Measurements from ENCODE around the gene SYNPO2.

SYNPO2 gene

DNA sequence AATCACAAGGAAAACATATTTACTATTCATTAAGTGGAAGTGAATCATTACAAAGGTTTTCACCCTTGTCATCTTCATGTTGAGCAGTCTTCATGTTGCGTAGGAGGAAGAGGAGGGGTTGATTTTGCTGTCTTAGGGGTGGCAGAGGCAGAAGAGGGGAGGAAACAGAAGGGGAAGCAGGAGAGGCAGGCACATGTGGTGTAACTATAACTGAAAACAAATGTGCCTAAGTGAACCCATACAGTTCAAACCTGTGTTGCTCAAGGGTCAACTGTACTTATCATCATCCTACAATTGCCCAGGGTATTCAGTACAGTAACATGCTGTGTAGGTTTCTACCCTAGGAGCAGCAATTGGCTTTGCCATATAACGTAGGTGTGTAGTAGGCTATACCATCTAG lies 47.2 kb downstream of the SYNPO2 start:
- DNase-seq: no peak

DNA sequence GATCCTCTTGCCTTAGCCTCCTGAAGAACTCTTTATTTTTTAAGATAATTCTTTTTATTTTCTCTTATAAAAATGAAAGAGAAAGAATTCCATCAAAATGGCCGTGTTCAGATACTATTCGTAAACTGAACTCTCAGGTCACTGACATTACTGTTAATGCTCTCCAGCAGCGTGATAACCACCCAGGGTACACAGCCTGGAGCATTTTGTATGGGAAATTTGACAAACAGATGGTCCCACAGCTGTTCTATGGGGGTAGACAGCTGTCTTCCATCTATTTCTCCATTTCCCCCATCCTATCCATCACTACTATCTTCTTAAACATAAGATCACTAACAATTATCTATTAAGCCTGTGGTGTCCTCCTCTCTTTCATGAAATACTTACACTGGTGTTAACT lies 47.8 kb downstream of the SYNPO2 start:
- DNase-seq: no peak

DNA sequence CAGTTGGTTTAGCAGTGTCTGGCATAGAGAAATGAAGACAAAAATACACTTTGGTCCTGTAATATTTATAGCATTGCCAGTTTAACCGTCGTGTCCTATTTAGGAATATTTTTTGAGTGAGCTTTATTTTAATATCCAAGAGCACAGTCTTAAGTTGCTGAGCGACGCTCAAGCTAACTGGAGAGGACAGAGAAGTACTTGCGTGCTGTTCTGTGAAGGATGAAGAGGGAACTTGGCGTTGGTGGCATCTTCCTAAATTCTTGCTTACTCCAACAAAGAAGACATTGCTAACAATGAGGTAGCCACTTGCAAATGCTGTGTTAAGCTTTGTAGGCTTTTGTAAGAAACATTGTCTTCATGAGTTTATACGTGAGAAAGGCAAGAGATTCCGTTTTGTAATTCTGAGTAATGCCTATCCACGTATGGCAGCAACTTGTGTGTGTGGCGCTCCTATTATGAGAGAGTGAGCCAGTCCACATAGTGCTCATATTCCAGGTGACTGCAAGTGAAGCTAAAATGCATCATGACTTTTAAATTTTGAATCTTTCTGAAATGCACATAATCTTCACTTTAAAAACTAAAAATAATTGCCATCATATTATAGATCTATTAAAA lies 50.6 kb downstream of the SYNPO2 start:
- no peak for DNase-seq

DNA sequence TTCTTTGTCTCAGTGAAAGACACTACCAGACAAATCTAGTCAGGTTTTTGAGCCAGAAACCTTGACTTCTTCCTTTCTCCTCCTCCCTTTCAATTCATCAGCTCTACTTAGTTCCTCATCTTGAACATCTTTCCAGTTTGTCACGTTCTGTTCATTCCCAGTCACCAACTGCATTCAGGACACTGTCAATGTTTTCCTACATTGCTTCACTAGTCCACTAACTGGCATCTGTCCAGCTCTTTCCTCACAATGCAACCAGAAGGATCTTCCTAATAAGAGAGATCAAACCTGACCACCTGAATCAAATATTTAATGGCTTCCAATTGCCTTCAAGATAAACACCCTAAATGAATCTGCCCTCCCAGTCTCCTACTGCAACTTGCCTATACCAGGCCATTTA lies 52.5 kb downstream of the SYNPO2 start:
- no peak for DNase-seq

DNA sequence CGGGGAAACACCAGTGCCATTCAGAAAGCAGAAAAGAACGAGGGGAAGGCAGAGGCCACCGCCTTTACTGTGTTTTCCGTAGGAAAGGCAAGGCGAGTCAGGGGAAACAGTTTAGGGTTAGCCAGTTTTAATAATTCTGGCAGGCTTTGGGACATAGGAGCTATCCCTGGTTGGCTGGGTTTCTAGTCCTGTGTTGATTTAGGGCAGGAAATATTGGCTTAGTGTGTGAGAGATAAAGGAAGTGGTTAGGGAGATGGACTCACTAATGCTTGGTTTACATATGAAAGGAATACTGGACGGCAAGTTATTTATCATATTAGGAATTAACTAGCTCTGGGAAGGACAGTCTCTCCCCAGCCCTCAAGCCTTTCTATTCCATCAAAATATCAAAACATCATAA lies 53.1 kb downstream of the SYNPO2 start:
- no peak for DNase-seq

DNA sequence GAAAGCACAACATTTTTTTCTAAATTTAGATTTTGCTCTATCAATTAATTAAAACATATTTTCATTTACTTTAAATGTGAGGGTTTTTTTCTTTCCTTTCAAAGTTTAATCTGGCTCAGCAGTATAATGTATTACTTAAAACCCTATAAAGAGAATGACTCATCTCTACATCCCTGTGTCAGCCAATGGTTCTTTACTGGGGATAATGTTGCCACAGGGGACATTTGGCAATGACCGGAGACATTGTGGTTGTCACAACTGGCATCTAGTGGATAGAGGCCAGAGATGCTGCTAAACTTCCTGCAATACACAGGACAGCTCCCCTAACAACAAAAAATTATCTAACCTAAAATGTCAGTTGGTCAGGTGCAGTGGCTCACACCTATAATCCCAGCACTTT lies 53.8 kb downstream of the SYNPO2 start:
- no peak for DNase-seq

DNA sequence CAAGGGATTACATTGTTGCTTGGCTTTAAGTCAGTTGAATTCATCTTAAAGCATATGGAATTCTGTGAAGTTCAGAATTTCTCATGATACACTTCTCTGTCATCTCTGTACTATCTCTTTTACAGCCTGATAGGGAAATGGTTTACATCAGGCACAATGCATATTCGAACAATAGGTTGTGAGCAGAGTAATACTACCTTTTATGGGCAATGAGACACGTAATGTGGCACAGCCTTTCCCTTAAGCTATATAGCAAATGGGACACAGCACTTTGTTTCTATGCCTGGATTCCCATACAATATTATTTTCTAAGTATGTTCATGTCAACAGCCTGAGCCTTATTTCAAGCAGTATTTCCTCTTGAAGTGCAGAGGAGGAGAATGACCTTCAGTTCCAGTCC lies 58.4 kb downstream of the SYNPO2 start:
- DNase-seq: no peak

DNA sequence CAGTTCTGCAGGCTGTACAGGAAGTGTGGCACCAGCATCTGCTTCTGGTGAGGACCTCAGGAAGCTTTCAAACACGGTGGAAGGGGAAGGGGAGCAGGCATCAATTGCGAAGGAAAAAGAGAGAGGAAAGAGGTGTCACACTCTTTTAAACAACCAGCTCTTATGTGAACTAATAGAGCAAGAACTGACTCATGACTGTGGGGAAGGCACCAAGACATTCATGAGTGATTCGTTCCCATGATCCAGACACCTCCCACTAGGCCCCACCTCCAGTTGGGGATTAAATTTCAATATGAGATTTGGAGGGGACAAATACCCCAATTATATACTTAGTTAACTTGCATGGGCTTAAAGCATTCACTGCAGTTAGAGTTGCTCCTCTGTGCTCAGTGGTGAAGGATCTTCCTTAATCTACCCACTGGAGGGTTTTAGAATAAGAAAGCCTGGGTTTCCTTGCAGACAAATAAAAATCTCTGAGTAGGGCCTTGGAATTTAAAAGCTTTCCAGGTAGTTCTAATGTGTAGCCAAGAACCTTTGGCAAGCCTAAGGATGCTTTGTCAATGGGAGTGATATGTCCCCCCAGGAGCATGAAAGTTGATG lies 60.0 kb downstream of the SYNPO2 start:
- no peak for DNase-seq

DNA sequence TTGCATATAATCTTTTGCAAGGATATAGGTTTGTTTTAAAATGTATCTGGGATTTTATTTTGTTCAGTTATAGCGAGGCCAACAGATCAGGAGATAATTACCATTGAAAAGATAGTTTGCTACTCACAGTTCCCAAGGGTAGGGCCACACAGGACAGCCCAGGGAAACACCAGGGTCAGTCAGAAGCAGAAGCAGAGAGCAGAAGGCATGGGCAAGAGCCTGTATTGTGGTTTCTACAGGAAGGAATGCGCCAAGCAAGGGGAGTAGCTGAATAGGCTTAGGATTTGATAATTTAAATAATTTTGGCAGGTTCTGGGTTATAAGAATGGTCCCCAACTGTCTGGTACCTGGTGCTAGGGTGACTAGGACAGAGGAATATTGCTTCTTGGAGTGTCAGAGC lies 61.6 kb downstream of the SYNPO2 start:
- DNase-seq: no peak

DNA sequence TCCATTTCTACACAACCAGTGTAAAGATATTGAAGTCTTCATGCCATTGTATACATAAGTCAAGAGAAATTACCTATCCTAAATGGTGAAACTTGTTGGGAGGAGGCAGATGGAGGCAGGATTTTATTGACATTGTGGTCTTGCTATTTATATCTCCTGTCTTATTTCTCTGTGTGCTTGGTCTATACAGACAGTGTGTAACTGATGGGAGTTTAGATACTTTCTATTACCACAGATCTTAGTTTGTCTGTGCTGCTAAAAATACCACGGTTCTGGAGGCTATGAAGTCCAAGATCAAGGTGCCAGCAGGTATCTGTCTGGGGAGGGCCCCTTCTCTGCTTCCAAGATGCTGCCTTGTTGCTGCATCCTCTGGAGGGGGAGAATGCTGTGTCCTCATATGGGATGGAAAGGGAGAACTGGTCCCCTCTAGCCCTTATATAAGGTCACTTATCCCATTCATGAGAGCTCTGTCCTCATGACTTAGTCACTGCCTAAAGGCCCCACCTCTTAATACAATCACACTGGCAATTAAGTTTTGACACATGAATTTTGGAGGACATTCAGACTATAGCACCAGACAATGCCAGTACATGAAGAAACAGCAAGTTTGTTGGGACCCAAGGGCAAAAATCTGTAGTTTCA lies 62.4 kb downstream of the SYNPO2 start:
- no peak for DNase-seq

DNA sequence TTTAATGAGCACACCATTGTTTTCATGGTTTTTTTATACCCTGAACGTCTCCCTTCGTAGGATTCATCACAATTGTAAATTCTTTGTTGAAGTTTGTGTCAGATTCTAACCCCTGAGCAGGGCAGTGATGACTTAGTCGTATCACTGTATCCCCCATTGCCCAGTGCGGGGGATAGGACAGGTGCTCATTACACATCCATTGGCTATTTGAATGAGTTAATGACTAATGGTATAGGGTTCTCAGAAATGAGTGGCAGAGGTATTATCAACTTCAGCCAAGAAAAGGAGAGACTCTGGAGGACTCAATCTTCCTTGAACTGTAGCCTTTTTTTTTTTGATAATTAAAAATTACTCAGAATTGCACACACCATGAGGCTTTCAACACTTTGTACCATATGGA lies 64.6 kb downstream of the SYNPO2 start:
- no peak for DNase-seq

DNA sequence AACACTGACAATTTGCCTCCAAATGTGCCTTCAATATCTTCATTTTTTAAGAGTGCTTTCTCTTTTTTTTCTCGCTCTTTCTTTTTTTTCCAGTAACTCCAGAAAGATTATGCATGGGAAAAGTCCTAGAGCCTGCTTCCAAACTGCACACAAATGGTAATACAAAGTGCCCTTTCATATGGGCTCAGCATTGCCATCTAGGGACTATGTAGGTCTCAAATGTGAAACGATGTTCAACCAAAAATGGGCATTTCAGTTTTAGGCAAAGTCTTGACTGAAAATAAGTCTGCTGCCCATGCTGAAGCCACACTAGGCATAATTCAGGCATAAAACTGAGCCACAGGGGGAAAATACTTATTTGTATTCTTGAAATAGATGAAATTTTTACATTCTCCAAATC lies 65.6 kb downstream of the SYNPO2 start:
- no peak for DNase-seq

DNA sequence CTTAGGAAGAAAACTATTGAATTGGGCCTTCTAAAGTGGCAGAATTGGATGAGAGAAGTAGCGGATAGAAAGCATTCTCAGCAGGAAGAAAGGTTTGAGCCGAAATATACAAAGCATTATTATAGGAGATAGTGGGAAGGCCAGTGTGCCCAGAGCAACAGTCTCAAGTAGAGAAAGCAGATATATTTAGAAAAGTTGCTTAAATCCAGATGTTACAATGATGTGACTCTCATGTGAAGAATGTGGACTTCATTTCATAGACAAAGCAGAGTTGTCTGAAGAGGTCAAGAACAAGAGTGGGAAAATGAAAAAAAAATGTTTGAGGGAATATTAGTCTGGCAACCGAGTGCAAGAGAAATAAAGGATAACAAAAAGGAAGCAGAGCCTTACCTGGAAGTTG lies 66.9 kb downstream of the SYNPO2 start:
- no peak for DNase-seq

DNA sequence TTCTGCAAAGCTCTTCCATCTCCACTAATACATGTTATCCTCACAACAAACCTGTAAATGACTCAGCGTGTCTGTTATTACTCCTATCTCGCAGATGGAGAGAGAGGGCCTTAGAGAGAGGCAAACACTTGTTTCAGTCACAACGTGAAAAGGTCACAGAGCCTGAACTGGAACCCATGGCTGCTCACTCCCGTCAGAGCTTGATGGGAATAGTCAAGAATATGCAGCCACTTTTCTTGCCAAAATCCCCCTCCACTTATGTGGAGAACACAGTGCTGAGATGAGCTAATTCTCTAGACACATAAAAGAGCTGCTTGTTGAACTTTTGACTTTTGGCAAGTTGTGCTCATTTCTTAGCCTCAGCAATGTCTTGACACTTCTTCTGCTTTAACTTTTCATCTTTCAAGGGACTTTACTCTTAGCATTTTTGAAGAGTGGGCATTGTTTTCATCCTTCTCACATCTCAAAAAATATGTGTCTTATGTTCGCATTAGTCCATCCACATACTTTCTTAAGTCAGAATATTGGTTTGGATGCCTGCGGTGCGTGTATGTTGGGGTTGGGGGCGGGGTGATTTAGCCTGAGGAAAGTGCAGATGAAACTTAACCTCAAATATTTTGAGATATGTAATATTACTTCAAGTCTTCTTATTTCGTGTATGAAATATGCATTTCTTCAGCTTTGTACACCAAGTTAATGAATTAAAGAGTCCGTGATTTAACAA lies 69.2 kb downstream of the SYNPO2 start:
- DNase-seq: no peak

DNA sequence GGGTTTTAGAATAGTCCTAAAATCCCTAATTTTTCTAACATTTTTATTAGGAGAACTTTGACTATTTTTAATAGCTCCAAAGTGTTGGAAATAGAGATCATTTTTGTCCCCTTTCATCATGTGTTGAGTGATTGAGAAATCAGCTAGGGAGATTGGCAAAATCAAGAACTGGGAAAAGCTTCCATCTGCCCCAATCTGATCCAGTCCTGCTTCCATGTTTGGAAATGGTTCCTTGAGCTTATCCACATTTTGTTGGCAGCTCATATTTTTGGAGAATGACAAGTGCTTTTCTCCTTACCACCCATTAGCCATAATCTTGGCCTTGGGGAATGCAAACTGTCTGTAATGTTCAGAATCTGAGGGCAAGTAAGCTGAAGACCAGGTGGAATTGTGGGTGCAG lies 73.9 kb downstream of the SYNPO2 start:
- no peak for DNase-seq

DNA sequence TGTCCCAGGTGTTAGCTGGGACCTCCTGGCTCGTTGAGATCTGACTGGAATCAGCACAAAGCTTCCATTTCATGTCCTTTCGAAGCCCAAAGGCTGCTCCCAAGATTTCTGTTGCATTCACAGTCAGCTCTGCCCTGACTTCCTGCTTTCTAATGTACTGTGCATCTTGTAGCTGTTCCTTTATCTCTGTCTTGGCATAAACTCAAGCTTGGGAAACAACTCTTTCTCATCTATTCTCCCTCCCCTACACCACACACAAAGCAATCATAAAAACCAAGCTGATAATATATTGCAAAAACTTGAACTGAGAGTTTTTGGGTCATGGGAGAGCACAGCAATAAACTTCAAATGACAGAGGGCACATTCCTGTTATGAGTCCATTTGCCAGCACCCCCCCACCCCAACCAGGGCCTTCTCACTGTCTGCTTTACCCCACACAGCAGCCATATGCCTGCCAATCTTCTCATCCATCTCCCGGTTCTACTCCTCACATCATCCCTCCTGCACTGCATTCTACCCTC lies 76.3 kb downstream of the SYNPO2 start:
- DNase-seq: no peak

DNA sequence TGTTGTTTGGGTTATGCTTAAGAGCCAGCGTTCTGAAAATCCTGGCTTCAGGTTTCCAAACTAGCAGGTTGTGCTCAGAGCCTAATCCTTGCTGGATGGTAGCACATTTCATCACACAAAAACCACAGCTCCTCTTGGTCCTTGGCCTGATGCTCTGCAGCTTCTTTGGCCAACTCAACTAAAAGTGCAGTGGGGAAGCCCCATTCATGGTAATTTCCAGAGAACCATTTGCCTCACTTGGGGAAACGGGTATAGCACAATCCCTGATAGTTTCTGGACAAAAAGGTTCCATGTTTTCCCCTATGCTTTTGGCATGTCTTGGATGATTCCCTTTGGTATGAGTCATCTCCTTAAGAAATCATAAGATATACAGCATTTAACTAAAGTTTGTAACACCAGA lies 78.7 kb downstream of the SYNPO2 start:
- no peak for DNase-seq

DNA sequence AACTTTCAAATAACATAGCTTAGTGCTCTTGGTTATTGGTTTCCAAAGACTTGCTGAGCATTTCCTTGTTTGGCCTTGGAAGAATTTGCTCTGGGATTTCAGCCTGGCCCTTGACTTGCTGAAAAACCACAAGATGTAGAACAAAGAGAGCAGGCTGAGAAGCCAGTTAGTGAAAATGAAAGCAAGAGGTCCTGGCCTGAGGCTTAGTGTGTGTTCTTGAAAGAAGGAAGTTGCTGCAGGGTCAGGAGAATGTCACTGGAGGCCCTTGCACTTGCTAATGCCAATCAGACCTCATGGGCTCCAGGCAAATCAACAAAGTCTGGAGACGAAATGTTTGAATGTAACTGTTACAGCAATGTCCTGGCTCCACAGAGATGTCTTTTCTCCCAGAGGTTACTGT lies 79.4 kb downstream of the SYNPO2 start:
- DNase-seq: no peak

DNA sequence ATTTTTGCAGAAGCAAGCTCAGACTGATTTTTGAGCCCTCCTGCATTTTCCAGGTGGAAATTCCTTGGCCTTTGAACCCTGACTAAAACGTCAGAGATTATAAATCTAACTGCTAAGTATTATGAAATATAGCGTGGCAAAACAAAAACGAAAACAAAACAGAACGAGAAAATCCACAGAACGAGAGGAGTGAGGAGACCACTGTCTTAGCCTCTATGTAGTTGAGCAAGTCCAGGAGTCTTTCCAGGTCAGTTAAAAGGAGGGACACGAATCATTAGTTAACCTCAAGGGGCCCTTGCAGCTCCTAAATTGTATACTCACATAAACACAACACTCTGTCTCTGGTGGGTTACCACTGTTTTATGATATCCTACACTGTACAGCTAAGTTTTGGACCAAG lies 80.2 kb downstream of the SYNPO2 start:
- no peak for DNase-seq

DNA sequence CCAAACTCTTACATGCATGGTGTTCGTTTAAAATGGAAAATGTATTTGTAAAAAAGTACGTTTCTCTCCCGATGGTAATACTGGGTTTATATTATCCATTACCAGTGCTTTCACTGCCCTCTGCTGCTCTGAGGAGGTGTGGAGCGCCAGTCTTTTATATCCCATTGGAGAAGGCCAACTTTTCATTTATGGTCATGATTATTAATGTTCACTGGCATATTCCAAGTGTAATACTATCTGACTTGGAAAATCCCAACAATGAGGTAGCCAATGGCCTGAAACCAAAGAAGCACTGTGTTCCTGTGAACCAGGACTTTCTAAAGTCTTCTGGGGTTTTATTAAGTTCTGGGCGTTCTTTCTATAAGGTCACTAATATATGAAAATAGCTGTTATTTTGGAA lies 80.7 kb downstream of the SYNPO2 start:
- DNase-seq: no peak

DNA sequence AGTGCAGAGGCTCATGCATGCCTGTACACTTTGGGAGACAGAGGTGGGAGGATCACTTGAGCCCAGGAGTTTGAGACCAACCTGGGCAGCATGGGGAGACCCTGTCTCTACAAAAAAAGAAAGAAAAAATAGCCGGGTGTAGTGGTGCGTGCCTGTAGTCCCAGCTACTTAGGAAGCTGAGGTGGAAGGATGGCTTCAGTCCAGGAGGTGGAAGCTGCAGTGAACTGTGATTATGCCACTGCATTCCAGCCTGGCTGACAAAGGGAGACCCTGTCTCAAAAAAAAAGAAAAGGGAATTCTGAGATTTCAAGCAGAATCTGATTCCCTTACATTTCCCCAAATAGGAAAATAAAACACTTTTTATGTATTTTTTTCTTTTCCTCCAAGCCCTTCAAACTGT lies 83.5 kb downstream of the SYNPO2 start:
- no peak for DNase-seq

DNA sequence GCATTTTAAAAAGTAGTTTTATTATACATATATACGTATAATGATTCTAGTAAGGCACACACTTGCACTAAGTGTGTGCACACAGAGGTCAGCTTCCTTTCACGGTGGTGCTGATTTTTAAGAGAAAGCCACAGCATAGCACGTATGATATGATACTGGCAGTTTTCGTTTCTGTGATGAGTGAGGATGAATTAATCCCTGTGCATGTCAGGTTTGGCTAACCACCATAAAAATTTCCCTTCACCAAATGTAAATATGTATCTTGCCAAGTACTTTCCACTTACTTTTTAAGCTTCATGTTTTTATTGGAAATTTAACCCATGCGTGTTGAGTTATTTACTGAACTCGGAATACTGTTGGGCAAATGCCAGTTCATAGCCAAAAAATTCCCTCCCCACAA lies 84.6 kb downstream of the SYNPO2 start:
- no peak for DNase-seq

DNA sequence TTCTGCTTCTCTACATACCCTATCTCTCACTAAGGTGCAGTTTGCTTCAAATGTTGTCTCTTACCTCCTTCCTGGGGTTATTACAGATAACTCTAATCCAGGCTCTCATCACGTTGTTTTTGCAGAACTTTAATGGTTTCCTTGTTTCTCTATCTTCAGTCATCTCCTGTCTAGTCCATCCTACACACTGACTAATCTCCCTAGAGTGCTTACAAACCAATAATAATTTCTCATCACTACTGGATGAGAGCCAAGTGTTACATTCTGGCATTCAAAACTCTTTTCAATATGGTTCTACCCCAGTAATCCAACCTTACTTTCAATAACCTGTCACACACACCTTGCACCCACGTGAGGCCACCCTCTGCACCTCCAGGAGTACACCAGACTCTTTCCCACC lies 86.1 kb downstream of the SYNPO2 start:
- DNase-seq: no peak

Measured in stimulated activated CD4-positive, alpha-beta T cell treated with anti-CD3 and anti-CD28 coated beads, Interleukin-4, amount 100 ng/mL, for 4 hours (primary cell).